ENCODE results near the gene FCHSD2.

DNA sequence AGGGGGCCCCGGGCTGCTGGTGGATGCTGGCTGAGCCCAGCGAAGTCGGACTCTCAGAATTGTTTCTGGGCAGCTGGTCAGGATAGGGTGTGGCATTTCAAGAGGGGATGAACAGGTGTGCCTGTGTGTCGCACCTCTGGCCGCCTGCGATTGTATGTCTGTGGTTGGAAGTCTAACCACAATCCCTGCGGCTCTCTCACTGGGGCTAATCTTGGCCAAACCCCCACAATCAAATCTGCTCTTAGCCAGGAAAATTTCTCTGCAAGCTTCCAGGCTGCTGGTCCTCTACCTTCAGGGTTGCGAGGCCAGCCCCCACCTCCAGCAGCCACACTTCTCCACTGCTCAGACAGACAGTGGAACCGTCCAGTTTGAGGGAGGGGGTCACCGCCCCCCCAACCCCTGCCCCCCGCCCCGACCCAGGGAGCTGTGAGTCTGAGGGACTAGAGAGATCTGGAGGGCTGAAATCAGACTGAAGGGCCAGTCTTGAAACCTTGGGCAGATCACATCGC is 327.0 kb downstream of the FCHSD2 start:
- TF ChIP-seq, protein P1, sequence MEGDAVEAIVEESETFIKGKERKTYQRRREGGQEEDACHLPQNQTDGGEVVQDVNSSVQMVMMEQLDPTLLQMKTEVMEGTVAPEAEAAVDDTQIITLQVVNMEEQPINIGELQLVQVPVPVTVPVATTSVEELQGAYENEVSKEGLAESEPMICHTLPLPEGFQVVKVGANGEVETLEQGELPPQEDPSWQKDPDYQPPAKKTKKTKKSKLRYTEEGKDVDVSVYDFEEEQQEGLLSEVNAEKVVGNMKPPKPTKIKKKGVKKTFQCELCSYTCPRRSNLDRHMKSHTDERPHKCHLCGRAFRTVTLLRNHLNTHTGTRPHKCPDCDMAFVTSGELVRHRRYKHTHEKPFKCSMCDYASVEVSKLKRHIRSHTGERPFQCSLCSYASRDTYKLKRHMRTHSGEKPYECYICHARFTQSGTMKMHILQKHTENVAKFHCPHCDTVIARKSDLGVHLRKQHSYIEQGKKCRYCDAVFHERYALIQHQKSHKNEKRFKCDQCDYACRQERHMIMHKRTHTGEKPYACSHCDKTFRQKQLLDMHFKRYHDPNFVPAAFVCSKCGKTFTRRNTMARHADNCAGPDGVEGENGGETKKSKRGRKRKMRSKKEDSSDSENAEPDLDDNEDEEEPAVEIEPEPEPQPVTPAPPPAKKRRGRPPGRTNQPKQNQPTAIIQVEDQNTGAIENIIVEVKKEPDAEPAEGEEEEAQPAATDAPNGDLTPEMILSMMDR (IDR thresholded peaks at IDR 0.05; ENCODE audit: low read length): no peak
- no peak for TF ChIP-seq EZH2 (IDR thresholded peaks at IDR 0.05; ENCODE audit: borderline replicate concordance, low read length)

All from OCI-LY1 (cell line).